GM19025 (cell line): ENCODE results near the gene BTBD7.
A peak's percentile ranks its signal among the peaks of the same experiment; 100 is the strongest.
"Not testable (repeated sequence)": the region's sequence is repeated elsewhere in the genome, so short reads cannot be mapped to it uniquely, and the experiment has no call there.

Source experiments
- ATAC-seq: cut with Tn5 transposase; IDR thresholded peaks from one replicate; pipeline ENCODE4 v1.9.1; 2021; ENCODE audit warnings: mild to moderate bottlenecking, low read depth, moderate library complexity; ENCODE audit not compliant: unreplicated experiment

BTBD7 gene

GRCh38 chr14:93266127-93266526 is 66.7 kb downstream of the BTBD7 start:
- no peak for ATAC-seq

- no peak for ATAC-seq
Observed at GRCh38 chr14:93263416-93263815, 69.4 kb downstream of the BTBD7 start.

- ATAC-seq = no peak
Observed at GRCh38 chr14:93262446-93262845, 70.4 kb downstream of the BTBD7 start.

- no peak for ATAC-seq
Observed at GRCh38 chr14:93249128-93249831, 83.6 kb downstream of the BTBD7 start.

- ATAC-seq = no peak
Observed at GRCh38 chr14:93246534-93246933, 86.3 kb downstream of the BTBD7 start.

- no peak for ATAC-seq
Observed at GRCh38 chr14:93245764-93246420, 86.9 kb downstream of the BTBD7 start.

GRCh38 chr14:93240678-93241000 is 92.2 kb downstream of the BTBD7 start:
- no peak for ATAC-seq

- no peak for ATAC-seq
Observed at GRCh38 chr14:93239869-93240677, 92.8 kb downstream of the BTBD7 start.

GRCh38 chr14:93234798-93235197 is 98.0 kb downstream of the BTBD7 start:
- no peak for ATAC-seq

GRCh38 chr14:93233078-93233477 is 99.8 kb downstream of the BTBD7 start:
- ATAC-seq = not testable (repeated sequence)

- no peak for ATAC-seq
Observed at GRCh38 chr14:93232159-93232558, 100.7 kb downstream of the BTBD7 start.

- no peak for ATAC-seq
Observed at GRCh38 chr14:93231129-93231979, 101.5 kb downstream of the BTBD7 start.

- no peak for ATAC-seq
Observed at GRCh38 chr14:93230539-93230938, 102.3 kb downstream of the BTBD7 start.

GRCh38 chr14:93228550-93228949 is 104.3 kb downstream of the BTBD7 start:
- no peak for ATAC-seq

GRCh38 chr14:93223565-93223964 is 109.3 kb downstream of the BTBD7 start:
- ATAC-seq = no peak

GRCh38 chr14:93220509-93220908 is 112.3 kb downstream of the BTBD7 start:
- no peak for ATAC-seq

GRCh38 chr14:93219103-93219726 is 113.6 kb downstream of the BTBD7 start:
- ATAC-seq = no peak

- ATAC-seq = no peak
Observed at GRCh38 chr14:93214598-93214997, 118.2 kb downstream of the BTBD7 start.

GRCh38 chr14:93212432-93212831 is 120.4 kb downstream of the BTBD7 start:
- peak; percentile 62 for ATAC-seq
